22Rv1 (cell line): ENCODE measurements around the gene ADGRD2.
"Not testable (repeated sequence)": the region's sequence is repeated elsewhere in the genome, so short reads cannot be mapped to it uniquely, and the experiment has no call there.

Experiments used
- H3K27ac ChIP-seq: fragments of 450-650 bp; 2 replicates; pipeline ENCODE4 v1.5.1; 2017
- CTCF ChIP-seq: fragments of 450-650 bp; IDR thresholded peaks from 2 replicates; pipeline ENCODE4 v1.5.1; 2017; ENCODE audit warnings: mild to moderate bottlenecking
- ZFX ChIP-seq: fragments of 450-650 bp; IDR thresholded peaks from 2 replicates; pipeline ENCODE4 v1.6.1; 2017; ENCODE audit warnings: antibody characterized with exemption, borderline replicate concordance

The ADGRD2 gene

GRCh38 chr9:124423591-124423990 lies 26.7 kb upstream of the ADGRD2 start:
- TF ChIP-seq ZFX (no peak), CTCF (no peak)
- no peak overlapping the region for H3K27ac ChIP-seq

- not testable (repeated sequence) for H3K27ac ChIP-seq
Observed at GRCh38 chr9:124425733-124426132, 24.5 kb upstream of the ADGRD2 start.

- no peak for TF ChIP-seq CTCF
- H3K27ac ChIP-seq: no peak overlapping the region
Observed at GRCh38 chr9:124426361-124426760, 23.9 kb upstream of the ADGRD2 start.

GRCh38 chr9:124427281-124427680 lies 23.0 kb upstream of the ADGRD2 start:
- no peak for TF ChIP-seq CTCF
- no peak for TF ChIP-seq ZFX
- no peak overlapping the region for H3K27ac ChIP-seq

GRCh38 chr9:124428751-124429529 lies 21.3 kb upstream of the ADGRD2 start:
- H3K27ac ChIP-seq: no peak overlapping the region
- TF ChIP-seq CTCF (no peak), ZFX (no peak)

GRCh38 chr9:124429530-124429867 lies 20.8 kb upstream of the ADGRD2 start:
- TF ChIP-seq ZFX (no peak), CTCF (no peak)
- no peak overlapping the region for H3K27ac ChIP-seq

- TF ChIP-seq ZFX (no peak), CTCF (no peak)
- no peak overlapping the region for H3K27ac ChIP-seq
Observed at GRCh38 chr9:124436320-124436719, 13.9 kb upstream of the ADGRD2 start.

GRCh38 chr9:124437086-124437485 lies 13.2 kb upstream of the ADGRD2 start:
- TF ChIP-seq CTCF: no peak
- TF ChIP-seq ZFX: no peak
- no peak overlapping the region for H3K27ac ChIP-seq
